ENCODE measurements around the gene SMPDL3B. TPM values are rescaled to one million over a fixed set of nuclear protein-coding genes. Genes with fewer than 3 reads are reported as not detected.
"Not testable (repeated sequence)": the region's sequence is repeated elsewhere in the genome, so short reads cannot be mapped to it uniquely, and the experiment has no call there.

Gene SMPDL3B
- total and polyA plus RNA-seq, 9 donors, result 0.06 to 2.1 (median 0.13) TPM; not detected in 1

GRCh38 chr1:27981145-27981544 is 46.3 kb downstream of the SMPDL3B start:
- H3K9me3 ChIP-seq (replicated peaks; ENCODE audit: control insufficient read depth, low read depth, low read length), result no peaks in the 10 kb centered on the region
- H3K4me1 ChIP-seq (ENCODE audit: control insufficient read depth, insufficient read depth, low read length), result peaks cover 3% of the 10 kb centered on the region
- peak; percentile 89 for DNase-seq
- no peak overlapping the region for H3K4me3 ChIP-seq (ENCODE audit: low read length)
- WGBS (ENCODE audit: insufficient coverage), result no CpG with 5 or more reads among the region's 3 CpGs
- peak overlapping the region; percentile 38 for H3K27ac ChIP-seq (ENCODE audit: low read length)
- H3K27me3 ChIP-seq (ENCODE audit: control insufficient read depth, insufficient read depth, low read length), result no peaks in the 10 kb centered on the region
- peaks cover 3% of the 10 kb centered on the region for H3K36me3 ChIP-seq (ENCODE audit: control insufficient read depth, insufficient read depth, low read length)

- no CpG with 5 or more reads among the region's 3 CpGs for WGBS (ENCODE audit: insufficient coverage)
- H3K9me3 ChIP-seq (replicated peaks; ENCODE audit: control insufficient read depth, low read depth, low read length), result no peaks in the 10 kb centered on the region
- H3K4me1 ChIP-seq (ENCODE audit: control insufficient read depth, insufficient read depth, low read length), result no peaks in the 10 kb centered on the region
- no peak overlapping the region for H3K27ac ChIP-seq (ENCODE audit: low read length)
- no peak overlapping the region for H3K4me3 ChIP-seq (ENCODE audit: low read length)
- H3K27me3 ChIP-seq (ENCODE audit: control insufficient read depth, insufficient read depth, low read length), result no peaks in the 10 kb centered on the region
- peaks cover 42% of the 10 kb centered on the region for H3K36me3 ChIP-seq (ENCODE audit: control insufficient read depth, insufficient read depth, low read length)
- DNase-seq, result no peak
Observed at GRCh38 chr1:27990920-27991537, 56.2 kb downstream of the SMPDL3B start.

GRCh38 chr1:27992276-27992675 is 57.5 kb downstream of the SMPDL3B start:
- no peaks in the 10 kb centered on the region for H3K9me3 ChIP-seq (replicated peaks; ENCODE audit: control insufficient read depth, low read depth, low read length)
- no peak for DNase-seq
- H3K4me1 ChIP-seq (ENCODE audit: control insufficient read depth, insufficient read depth, low read length), result no peaks in the 10 kb centered on the region
- H3K4me3 ChIP-seq (ENCODE audit: low read length), result no peak overlapping the region
- H3K27ac ChIP-seq (ENCODE audit: low read length), result peak overlapping the region; percentile 61
- no peaks in the 10 kb centered on the region for H3K27me3 ChIP-seq (ENCODE audit: control insufficient read depth, insufficient read depth, low read length)
- H3K36me3 ChIP-seq (ENCODE audit: control insufficient read depth, insufficient read depth, low read length), result peaks cover 41% of the 10 kb centered on the region
- WGBS (ENCODE audit: insufficient coverage), result 48% methylated on average over 3 of the region's 6 CpGs

GRCh38 chr1:27993241-27993640 is 58.4 kb downstream of the SMPDL3B start:
- H3K36me3 ChIP-seq (ENCODE audit: control insufficient read depth, insufficient read depth, low read length), result peaks cover 40% of the 10 kb centered on the region
- WGBS (ENCODE audit: insufficient coverage), result no CpG with 5 or more reads among the region's 3 CpGs
- no peak overlapping the region for H3K27ac ChIP-seq (ENCODE audit: low read length)

GRCh38 chr1:27994060-27994459 is 59.3 kb downstream of the SMPDL3B start:
- H3K4me3 ChIP-seq (ENCODE audit: low read length), result no peak overlapping the region
- 40% methylated on average over 1 of the region's 1 CpG for WGBS (ENCODE audit: insufficient coverage)
- H3K9me3 ChIP-seq (replicated peaks; ENCODE audit: control insufficient read depth, low read depth, low read length), result no peaks in the 10 kb centered on the region
- peaks cover 38% of the 10 kb centered on the region for H3K36me3 ChIP-seq (ENCODE audit: control insufficient read depth, insufficient read depth, low read length)
- no peaks in the 10 kb centered on the region for H3K27me3 ChIP-seq (ENCODE audit: control insufficient read depth, insufficient read depth, low read length)
- H3K27ac ChIP-seq (ENCODE audit: low read length), result no peak overlapping the region
- peak; percentile 54 for DNase-seq
- no peaks in the 10 kb centered on the region for H3K4me1 ChIP-seq (ENCODE audit: control insufficient read depth, insufficient read depth, low read length)

More at GRCh38 chr1:27993241-27993640, 58.4 kb downstream of the SMPDL3B start:
- DNase-seq, result no peak
- Histone ChIP-seq H3K4me3 (ENCODE audit: low read length) (no peak overlapping the region), H3K9me3 (replicated peaks; ENCODE audit: control insufficient read depth, low read depth, low read length) (no peaks in the 10 kb centered on the region), H3K4me1 (ENCODE audit: control insufficient read depth, insufficient read depth, low read length) (no peaks in the 10 kb centered on the region), H3K27me3 (ENCODE audit: control insufficient read depth, insufficient read depth, low read length) (no peaks in the 10 kb centered on the region)

GRCh38 chr1:27994526-27994925 is 59.7 kb downstream of the SMPDL3B start:
- H3K4me1 ChIP-seq (ENCODE audit: control insufficient read depth, insufficient read depth, low read length); H3K4me3 ChIP-seq (ENCODE audit: low read length); H3K27me3 ChIP-seq (ENCODE audit: control insufficient read depth, insufficient read depth, low read length); H3K9me3 ChIP-seq (replicated peaks; ENCODE audit: control insufficient read depth, low read depth, low read length); H3K27ac ChIP-seq (ENCODE audit: low read length); DNase-seq: not testable (repeated sequence)
- WGBS (ENCODE audit: insufficient coverage), result 86% methylated on average over 5 of the region's 6 CpGs
- peaks cover 38% of the 10 kb centered on the region for H3K36me3 ChIP-seq (ENCODE audit: control insufficient read depth, insufficient read depth, low read length)

- H3K27me3 ChIP-seq (ENCODE audit: control insufficient read depth, insufficient read depth, low read length), result no peaks in the 10 kb centered on the region
- H3K36me3 ChIP-seq (ENCODE audit: control insufficient read depth, insufficient read depth, low read length), result peaks cover 38% of the 10 kb centered on the region
- no peak overlapping the region for H3K4me3 ChIP-seq (ENCODE audit: low read length)
- H3K4me1 ChIP-seq (ENCODE audit: control insufficient read depth, insufficient read depth, low read length), result no peaks in the 10 kb centered on the region
- no peak for DNase-seq
- WGBS (ENCODE audit: insufficient coverage), result no CpG with 5 or more reads among the region's 1 CpG
- no peak overlapping the region for H3K27ac ChIP-seq (ENCODE audit: low read length)
- no peaks in the 10 kb centered on the region for H3K9me3 ChIP-seq (replicated peaks; ENCODE audit: control insufficient read depth, low read depth, low read length)
Observed at GRCh38 chr1:27999055-27999454, 64.3 kb downstream of the SMPDL3B start.

GRCh38 chr1:28002600-28002999 is 67.8 kb downstream of the SMPDL3B start:
- H3K9me3 ChIP-seq (replicated peaks; ENCODE audit: control insufficient read depth, low read depth, low read length), result no peaks in the 10 kb centered on the region
- H3K27me3 ChIP-seq (ENCODE audit: control insufficient read depth, insufficient read depth, low read length), result no peaks in the 10 kb centered on the region
- peaks cover 27% of the 10 kb centered on the region for H3K36me3 ChIP-seq (ENCODE audit: control insufficient read depth, insufficient read depth, low read length)
- WGBS (ENCODE audit: insufficient coverage), result 100% methylated on average over 2 of the region's 10 CpGs
- no peak overlapping the region for H3K27ac ChIP-seq (ENCODE audit: low read length)
- H3K4me1 ChIP-seq (ENCODE audit: control insufficient read depth, insufficient read depth, low read length), result no peaks in the 10 kb centered on the region
- H3K4me3 ChIP-seq (ENCODE audit: low read length), result no peak overlapping the region
- no peak for DNase-seq

- DNase-seq; H3K9me3 ChIP-seq (replicated peaks; ENCODE audit: control insufficient read depth, low read depth, low read length); H3K27me3 ChIP-seq (ENCODE audit: control insufficient read depth, insufficient read depth, low read length); H3K27ac ChIP-seq (ENCODE audit: low read length); H3K4me3 ChIP-seq (ENCODE audit: low read length); H3K4me1 ChIP-seq (ENCODE audit: control insufficient read depth, insufficient read depth, low read length): not testable (repeated sequence)
- WGBS (ENCODE audit: insufficient coverage), result no CpG with 5 or more reads among the region's 8 CpGs
- peaks cover 23% of the 10 kb centered on the region for H3K36me3 ChIP-seq (ENCODE audit: control insufficient read depth, insufficient read depth, low read length)
Observed at GRCh38 chr1:28003117-28003516, 68.3 kb downstream of the SMPDL3B start.
